Ovary (tissue), 3 donors: ENCODE data around the gene DPF3.

Experiments
- POLR2A ChIP-seq: fragments of 450-650 bp; IDR thresholded peaks from one replicate; pipeline ENCODE4 v1.6.1; 2017; ENCODE audit warnings: antibody characterized with exemption, mild to moderate bottlenecking, moderate library complexity
- TF ChIP-seq, protein P1 (sequence below), 3 donors: fragments of 450-650 bp in 2 of 3; fragments of 200-600 bp in 1 of 3; IDR thresholded peaks; one replicate each; pipeline versions ENCODE4 v1.5.1 to v1.8.0; 2016 to 2022; ENCODE audit warnings: antibody characterized with exemption in 3 of 3, mild to moderate bottlenecking in 1 of 3
- donor health status: DM: no; HTN: no; CAD: no.

DNA sequence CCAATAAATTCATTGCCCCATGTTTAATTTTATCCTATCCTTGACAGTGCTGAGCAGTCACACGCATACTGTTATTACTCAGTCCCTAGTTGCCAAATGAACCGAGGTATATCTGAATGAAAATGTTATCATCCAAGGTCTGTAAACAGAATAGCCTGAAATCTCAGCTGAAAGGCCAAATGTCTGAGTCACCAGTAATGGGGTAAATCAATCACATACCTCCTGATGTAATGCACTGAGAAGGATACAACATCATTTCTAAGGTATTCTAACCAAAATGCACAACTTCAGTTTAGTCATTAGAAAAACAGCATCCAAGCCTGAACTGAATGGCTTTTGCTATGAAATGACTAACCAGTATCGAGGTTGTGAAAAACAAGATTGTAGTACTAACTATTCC, 228.6 kb downstream of the DPF3 start:
- TF ChIP-seq, protein P1, sequence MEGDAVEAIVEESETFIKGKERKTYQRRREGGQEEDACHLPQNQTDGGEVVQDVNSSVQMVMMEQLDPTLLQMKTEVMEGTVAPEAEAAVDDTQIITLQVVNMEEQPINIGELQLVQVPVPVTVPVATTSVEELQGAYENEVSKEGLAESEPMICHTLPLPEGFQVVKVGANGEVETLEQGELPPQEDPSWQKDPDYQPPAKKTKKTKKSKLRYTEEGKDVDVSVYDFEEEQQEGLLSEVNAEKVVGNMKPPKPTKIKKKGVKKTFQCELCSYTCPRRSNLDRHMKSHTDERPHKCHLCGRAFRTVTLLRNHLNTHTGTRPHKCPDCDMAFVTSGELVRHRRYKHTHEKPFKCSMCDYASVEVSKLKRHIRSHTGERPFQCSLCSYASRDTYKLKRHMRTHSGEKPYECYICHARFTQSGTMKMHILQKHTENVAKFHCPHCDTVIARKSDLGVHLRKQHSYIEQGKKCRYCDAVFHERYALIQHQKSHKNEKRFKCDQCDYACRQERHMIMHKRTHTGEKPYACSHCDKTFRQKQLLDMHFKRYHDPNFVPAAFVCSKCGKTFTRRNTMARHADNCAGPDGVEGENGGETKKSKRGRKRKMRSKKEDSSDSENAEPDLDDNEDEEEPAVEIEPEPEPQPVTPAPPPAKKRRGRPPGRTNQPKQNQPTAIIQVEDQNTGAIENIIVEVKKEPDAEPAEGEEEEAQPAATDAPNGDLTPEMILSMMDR (IDR thresholded peaks at IDR 0.05), result no peak
- no peak for TF ChIP-seq POLR2A
